ENCODE measurements around the gene STXBP5L. TPM values are rescaled to one million over a fixed set of nuclear protein-coding genes. Genes with fewer than 3 reads are reported as not detected.

STXBP5L gene
- total and polyA plus RNA-seq, 4 donors = not detected

DNA sequence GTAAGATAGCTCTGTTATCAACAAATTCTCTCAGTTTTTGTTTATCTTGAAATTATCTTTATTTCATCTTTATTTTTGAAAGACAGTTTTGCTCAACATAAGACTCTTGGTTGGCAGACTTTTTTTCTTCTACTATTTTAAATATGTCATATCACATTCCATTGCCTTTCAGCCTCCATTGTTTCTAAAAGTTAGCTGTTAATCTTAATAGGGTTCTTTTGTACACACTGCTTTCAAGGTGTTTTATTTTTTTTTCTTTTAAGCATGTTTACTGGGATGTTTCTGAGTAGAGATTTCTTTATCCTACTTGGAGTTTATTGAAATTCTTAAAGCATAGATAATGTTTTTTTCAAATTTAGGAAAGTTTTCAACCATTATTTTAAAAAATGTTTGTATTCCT, 294.6 kb downstream of the STXBP5L start:
- no peak overlapping the region for H3K9ac ChIP-seq (ENCODE audit: low read depth in 1 of 2, low read length in 2 of 2)
- no peak for DNase-seq (ENCODE audit: low spot score)
- TF ChIP-seq, protein P1, sequence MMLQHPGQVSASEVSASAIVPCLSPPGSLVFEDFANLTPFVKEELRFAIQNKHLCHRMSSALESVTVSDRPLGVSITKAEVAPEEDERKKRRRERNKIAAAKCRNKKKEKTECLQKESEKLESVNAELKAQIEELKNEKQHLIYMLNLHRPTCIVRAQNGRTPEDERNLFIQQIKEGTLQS (IDR thresholded peaks at IDR 0.05) = no peak
- TF ChIP-seq EGR1 (IDR thresholded peaks at IDR 0.05; ENCODE audit: low read depth in 2 of 2) (no peak), JUND (IDR thresholded peaks at IDR 0.05) (no peak), RAD21 (IDR thresholded peaks at IDR 0.05) (no peak), YY1 (IDR thresholded peaks at IDR 0.05) (no peak), HNF4G (IDR thresholded peaks at IDR 0.05) (no peak), HNF4A (conservative IDR thresholded peaks at IDR 0.05) (no peak), FOXA1 (IDR thresholded peaks at IDR 0.05) (no peak)
- H3K27me3 ChIP-seq (ENCODE audit: control insufficient read depth in 4 of 4, insufficient read depth in 4 of 4, low read length in 3 of 4) = no peaks in the 10 kb centered on the region
- H3K4me3 ChIP-seq (ENCODE audit: low read depth in 1 of 3, low read length in 3 of 3) = no peak overlapping the region
- H3K4me1 ChIP-seq (ENCODE audit: control insufficient read depth in 4 of 4, insufficient read depth in 4 of 4, low read length in 3 of 4) = no peaks in the 10 kb centered on the region
- H3K27ac ChIP-seq (ENCODE audit: low read depth in 1 of 2, low read length in 2 of 2) = no peak overlapping the region
- H3K36me3 ChIP-seq (ENCODE audit: control insufficient read depth in 4 of 4, insufficient read depth in 3 of 4, low read depth in 1 of 4, low read length in 3 of 4) = no peaks in the 10 kb centered on the region
- H3K9me3 ChIP-seq (ENCODE audit: control insufficient read depth in 4 of 4, low read length in 3 of 4) = no peaks in the 10 kb centered on the region

DNA sequence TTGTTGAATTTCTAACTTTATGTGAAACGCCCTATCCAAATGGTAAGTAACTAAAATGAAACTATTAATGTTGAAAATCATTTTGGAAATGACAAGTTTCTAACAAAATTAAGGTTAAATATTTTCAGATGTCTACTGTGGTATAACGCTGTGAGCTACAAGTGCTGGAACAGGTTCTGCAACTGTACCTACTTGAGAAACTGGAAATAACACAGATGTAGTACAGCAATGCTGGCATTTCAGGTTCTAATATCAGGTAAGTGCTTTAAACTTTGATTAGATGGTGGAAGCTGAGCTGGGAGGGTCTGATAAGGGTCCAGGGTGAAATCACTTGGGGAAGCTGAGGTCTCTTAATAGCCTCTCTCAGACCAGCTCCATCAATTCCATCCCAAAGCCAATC, 315.1 kb downstream of the STXBP5L start:
- no peak for DNase-seq (ENCODE audit: low spot score)
- Histone ChIP-seq H3K27me3 (ENCODE audit: control insufficient read depth in 4 of 4, insufficient read depth in 4 of 4, low read length in 3 of 4) (no peaks in the 10 kb centered on the region), H3K9ac (ENCODE audit: low read depth in 1 of 2, low read length in 2 of 2) (no peak overlapping the region), H3K27ac (ENCODE audit: low read depth in 1 of 2, low read length in 2 of 2) (no peak overlapping the region), H3K4me3 (ENCODE audit: low read depth in 1 of 3, low read length in 3 of 3) (no peak overlapping the region), H3K9me3 (ENCODE audit: control insufficient read depth in 4 of 4, low read length in 3 of 4) (no peaks in the 10 kb centered on the region), H3K36me3 (ENCODE audit: control insufficient read depth in 4 of 4, insufficient read depth in 3 of 4, low read depth in 1 of 4, low read length in 3 of 4) (no peaks in the 10 kb centered on the region), H3K4me1 (ENCODE audit: control insufficient read depth in 4 of 4, insufficient read depth in 4 of 4, low read length in 3 of 4) (no peaks in the 10 kb centered on the region)
- 53% methylated on average over 2 of the region's 2 CpGs for WGBS
- no peak for TF ChIP-seq EGR1 (IDR thresholded peaks at IDR 0.05; ENCODE audit: low read depth in 2 of 2)
- TF ChIP-seq, protein P2, sequence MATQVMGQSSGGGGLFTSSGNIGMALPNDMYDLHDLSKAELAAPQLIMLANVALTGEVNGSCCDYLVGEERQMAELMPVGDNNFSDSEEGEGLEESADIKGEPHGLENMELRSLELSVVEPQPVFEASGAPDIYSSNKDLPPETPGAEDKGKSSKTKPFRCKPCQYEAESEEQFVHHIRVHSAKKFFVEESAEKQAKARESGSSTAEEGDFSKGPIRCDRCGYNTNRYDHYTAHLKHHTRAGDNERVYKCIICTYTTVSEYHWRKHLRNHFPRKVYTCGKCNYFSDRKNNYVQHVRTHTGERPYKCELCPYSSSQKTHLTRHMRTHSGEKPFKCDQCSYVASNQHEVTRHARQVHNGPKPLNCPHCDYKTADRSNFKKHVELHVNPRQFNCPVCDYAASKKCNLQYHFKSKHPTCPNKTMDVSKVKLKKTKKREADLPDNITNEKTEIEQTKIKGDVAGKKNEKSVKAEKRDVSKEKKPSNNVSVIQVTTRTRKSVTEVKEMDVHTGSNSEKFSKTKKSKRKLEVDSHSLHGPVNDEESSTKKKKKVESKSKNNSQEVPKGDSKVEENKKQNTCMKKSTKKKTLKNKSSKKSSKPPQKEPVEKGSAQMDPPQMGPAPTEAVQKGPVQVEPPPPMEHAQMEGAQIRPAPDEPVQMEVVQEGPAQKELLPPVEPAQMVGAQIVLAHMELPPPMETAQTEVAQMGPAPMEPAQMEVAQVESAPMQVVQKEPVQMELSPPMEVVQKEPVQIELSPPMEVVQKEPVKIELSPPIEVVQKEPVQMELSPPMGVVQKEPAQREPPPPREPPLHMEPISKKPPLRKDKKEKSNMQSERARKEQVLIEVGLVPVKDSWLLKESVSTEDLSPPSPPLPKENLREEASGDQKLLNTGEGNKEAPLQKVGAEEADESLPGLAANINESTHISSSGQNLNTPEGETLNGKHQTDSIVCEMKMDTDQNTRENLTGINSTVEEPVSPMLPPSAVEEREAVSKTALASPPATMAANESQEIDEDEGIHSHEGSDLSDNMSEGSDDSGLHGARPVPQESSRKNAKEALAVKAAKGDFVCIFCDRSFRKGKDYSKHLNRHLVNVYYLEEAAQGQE (IDR thresholded peaks at IDR 0.05) = no peak
- no peak for TF ChIP-seq FOXA1 (IDR thresholded peaks at IDR 0.05)
- no peak for TF ChIP-seq RAD21 (IDR thresholded peaks at IDR 0.05)
- TF ChIP-seq GABPA (IDR thresholded peaks at IDR 0.05 in 1 of 2, conservative IDR thresholded peaks at IDR 0.05 in 1 of 2) = no peak
- TF ChIP-seq HNF4A (conservative IDR thresholded peaks at IDR 0.05) = no peak
- TF ChIP-seq NR2F2 (IDR thresholded peaks at IDR 0.05) = no peak
- TF ChIP-seq TAF1 (conservative IDR thresholded peaks at IDR 0.05) = no peak
- TF ChIP-seq, protein P3, sequence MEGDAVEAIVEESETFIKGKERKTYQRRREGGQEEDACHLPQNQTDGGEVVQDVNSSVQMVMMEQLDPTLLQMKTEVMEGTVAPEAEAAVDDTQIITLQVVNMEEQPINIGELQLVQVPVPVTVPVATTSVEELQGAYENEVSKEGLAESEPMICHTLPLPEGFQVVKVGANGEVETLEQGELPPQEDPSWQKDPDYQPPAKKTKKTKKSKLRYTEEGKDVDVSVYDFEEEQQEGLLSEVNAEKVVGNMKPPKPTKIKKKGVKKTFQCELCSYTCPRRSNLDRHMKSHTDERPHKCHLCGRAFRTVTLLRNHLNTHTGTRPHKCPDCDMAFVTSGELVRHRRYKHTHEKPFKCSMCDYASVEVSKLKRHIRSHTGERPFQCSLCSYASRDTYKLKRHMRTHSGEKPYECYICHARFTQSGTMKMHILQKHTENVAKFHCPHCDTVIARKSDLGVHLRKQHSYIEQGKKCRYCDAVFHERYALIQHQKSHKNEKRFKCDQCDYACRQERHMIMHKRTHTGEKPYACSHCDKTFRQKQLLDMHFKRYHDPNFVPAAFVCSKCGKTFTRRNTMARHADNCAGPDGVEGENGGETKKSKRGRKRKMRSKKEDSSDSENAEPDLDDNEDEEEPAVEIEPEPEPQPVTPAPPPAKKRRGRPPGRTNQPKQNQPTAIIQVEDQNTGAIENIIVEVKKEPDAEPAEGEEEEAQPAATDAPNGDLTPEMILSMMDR (IDR thresholded peaks at IDR 0.05; ENCODE audit: low read depth, low read length, missing input control) = no peak
- no peak for TF ChIP-seq FOXA2 (IDR thresholded peaks at IDR 0.05)
- TF ChIP-seq, protein P4, sequence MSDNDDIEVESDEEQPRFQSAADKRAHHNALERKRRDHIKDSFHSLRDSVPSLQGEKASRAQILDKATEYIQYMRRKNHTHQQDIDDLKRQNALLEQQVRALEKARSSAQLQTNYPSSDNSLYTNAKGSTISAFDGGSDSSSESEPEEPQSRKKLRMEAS (IDR thresholded peaks at IDR 0.05) = no peak
- no peak for TF ChIP-seq HNF4G (IDR thresholded peaks at IDR 0.05)
- TF ChIP-seq, protein P5, sequence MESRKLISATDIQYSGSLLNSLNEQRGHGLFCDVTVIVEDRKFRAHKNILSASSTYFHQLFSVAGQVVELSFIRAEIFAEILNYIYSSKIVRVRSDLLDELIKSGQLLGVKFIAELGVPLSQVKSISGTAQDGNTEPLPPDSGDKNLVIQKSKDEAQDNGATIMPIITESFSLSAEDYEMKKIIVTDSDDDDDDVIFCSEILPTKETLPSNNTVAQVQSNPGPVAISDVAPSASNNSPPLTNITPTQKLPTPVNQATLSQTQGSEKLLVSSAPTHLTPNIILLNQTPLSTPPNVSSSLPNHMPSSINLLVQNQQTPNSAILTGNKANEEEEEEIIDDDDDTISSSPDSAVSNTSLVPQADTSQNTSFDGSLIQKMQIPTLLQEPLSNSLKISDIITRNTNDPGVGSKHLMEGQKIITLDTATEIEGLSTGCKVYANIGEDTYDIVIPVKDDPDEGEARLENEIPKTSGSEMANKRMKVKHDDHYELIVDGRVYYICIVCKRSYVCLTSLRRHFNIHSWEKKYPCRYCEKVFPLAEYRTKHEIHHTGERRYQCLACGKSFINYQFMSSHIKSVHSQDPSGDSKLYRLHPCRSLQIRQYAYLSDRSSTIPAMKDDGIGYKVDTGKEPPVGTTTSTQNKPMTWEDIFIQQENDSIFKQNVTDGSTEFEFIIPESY (IDR thresholded peaks at IDR 0.05) = no peak
- no peak for TF ChIP-seq JUND (IDR thresholded peaks at IDR 0.05)
- no peak for TF ChIP-seq YY1 (IDR thresholded peaks at IDR 0.05)
- TF ChIP-seq, protein P1 (IDR thresholded peaks at IDR 0.05) = no peak
- TF ChIP-seq SP1 (IDR thresholded peaks at IDR 0.05) = no peak
- TF ChIP-seq RXRA (IDR thresholded peaks at IDR 0.05) = no peak

Data from liver (tissue), 9 donors.